Progenitor cell of endocrine pancreas (in vitro differentiated cells): ENCODE measurements around the gene LITAFD. TPM values are rescaled to one million over a fixed set of nuclear protein-coding genes. Genes with fewer than 3 reads are reported as not detected.

Source experiments
- DNase-seq: peaks from one replicate; pipeline ENCODE4 v3.0.0; 2021; ENCODE audit warnings: low spot score; ENCODE audit not compliant: unreplicated experiment
- H3K27ac Mint-ChIP-seq: 2 replicates; pipeline ENCODE4 v1.8.0; 2021; ENCODE audit warnings: mild to moderate bottlenecking, moderate library complexity, mixed read lengths
- H3K27me3 Mint-ChIP-seq: 2 replicates; pipeline ENCODE4 v1.8.0; 2021; ENCODE audit warnings: mixed read lengths
- H3K36me3 Mint-ChIP-seq: 2 replicates; pipeline ENCODE4 v1.8.0; 2022; ENCODE audit warnings: mixed read lengths; ENCODE audit not compliant: insufficient read depth
- H3K4me1 Mint-ChIP-seq: 2 replicates; pipeline ENCODE4 v1.8.0; 2021; ENCODE audit warnings: low read depth, mixed read lengths
- H3K4me3 Mint-ChIP-seq: 2 replicates; pipeline ENCODE4 v1.8.0; 2021; ENCODE audit warnings: low read depth, mild to moderate bottlenecking, moderate library complexity, mixed read lengths
- H3K9me3 Mint-ChIP-seq: 2 replicates; pipeline ENCODE4 v1.8.0; 2021; ENCODE audit warnings: low read depth, mixed read lengths
- CTCF ChIP-seq: fragments of 200-600 bp; sonication (generic); IDR thresholded peaks from one replicate; pipeline ENCODE4 v1.5.0; 2021; ENCODE audit warnings: antibody characterized with exemption, mild to moderate bottlenecking; ENCODE audit not compliant: unreplicated experiment
- total RNA-seq: library from RNA; stranded (reverse); gene quantifications from 2 replicates; pipeline ENCODE4 v1.2.1, GENCODE V29; 2021

The LITAFD gene
- total RNA-seq, 1 donor from 2014 or later, result not detected

GRCh38 chr16:8892101-8892575 lies 10.0 kb downstream of the LITAFD start:
- Mint-ChIP-seq H3K27me3 (no peaks in the 10 kb centered on the region), H3K4me1 (no peaks in the 10 kb centered on the region), H3K9me3 (no peaks in the 10 kb centered on the region), H3K27ac (peak overlapping the region; percentile 73), H3K4me3 (no peak overlapping the region), H3K36me3 (peaks cover 27% of the 10 kb centered on the region)
- no peak for DNase-seq
- TF ChIP-seq CTCF, result no peak

GRCh38 chr16:8893426-8893825 lies 11.3 kb downstream of the LITAFD start:
- Mint-ChIP-seq H3K9me3 (no peaks in the 10 kb centered on the region), H3K4me1 (no peaks in the 10 kb centered on the region), H3K27ac (peak overlapping the region; percentile 83), H3K27me3 (no peaks in the 10 kb centered on the region), H3K4me3 (no peak overlapping the region), H3K36me3 (peaks cover 28% of the 10 kb centered on the region)
- DNase-seq, result no peak
- no peak for TF ChIP-seq CTCF

- H3K36me3 Mint-ChIP-seq, result peaks cover 29% of the 10 kb centered on the region
- H3K9me3 Mint-ChIP-seq, result no peaks in the 10 kb centered on the region
- no peak overlapping the region for H3K4me3 Mint-ChIP-seq
- no peak for DNase-seq
- H3K27ac Mint-ChIP-seq, result peak overlapping the region; percentile 53
- H3K27me3 Mint-ChIP-seq, result no peaks in the 10 kb centered on the region
- H3K4me1 Mint-ChIP-seq, result no peaks in the 10 kb centered on the region
- TF ChIP-seq CTCF, result no peak
Observed at GRCh38 chr16:8893976-8894690, 12.0 kb downstream of the LITAFD start.

- no peak for TF ChIP-seq CTCF
- Mint-ChIP-seq H3K4me1 (no peaks in the 10 kb centered on the region), H3K27me3 (no peaks in the 10 kb centered on the region), H3K27ac (peak overlapping the region; percentile 53), H3K9me3 (no peaks in the 10 kb centered on the region), H3K36me3 (peaks cover 29% of the 10 kb centered on the region), H3K4me3 (no peak overlapping the region)
- no peak for DNase-seq
Observed at GRCh38 chr16:8894736-8895334, 12.7 kb downstream of the LITAFD start.

GRCh38 chr16:8898660-8899318 lies 16.6 kb downstream of the LITAFD start:
- Mint-ChIP-seq H3K36me3 (peaks cover 33% of the 10 kb centered on the region), H3K4me1 (no peaks in the 10 kb centered on the region), H3K27ac (no peak overlapping the region)

More at GRCh38 chr16:8898660-8899318, 16.6 kb downstream of the LITAFD start:
- H3K4me3 Mint-ChIP-seq, result no peak overlapping the region
- H3K9me3 Mint-ChIP-seq, result no peaks in the 10 kb centered on the region
- no peak for DNase-seq
- no peak for TF ChIP-seq CTCF
- no peaks in the 10 kb centered on the region for H3K27me3 Mint-ChIP-seq
